Karpas-422 (cell line): ENCODE results near the gene KIAA1549. TPM values are rescaled to one million over a fixed set of nuclear protein-coding genes. Genes with fewer than 3 reads are reported as not detected.

ENCODE experiments used
- DNase-seq: peaks from one replicate; pipeline ENCODE4 v3.0.0-alpha.2; 2015
- H2AFZ ChIP-seq: fragments of 200-600 bp; sonication (generic); 2 replicates; pipeline ENCODE4 v1.6.1; 2014; ENCODE audit warnings: antibody characterized with exemption, low read length, mixed read lengths
- H3K27ac ChIP-seq: fragments of 200-600 bp; sonication (generic); 2 replicates; pipeline ENCODE4 v1.5.1; 2014; ENCODE audit warnings: mild to moderate bottlenecking, low read length, moderate library complexity
- H3K27me3 ChIP-seq: fragments of 200-600 bp; sonication (generic); 2 replicates; pipeline ENCODE4 v1.6.1; 2014; ENCODE audit warnings: low read length, mixed read lengths
- H3K36me3 ChIP-seq: fragments of 200-600 bp; sonication (generic); 2 replicates; pipeline ENCODE4 v1.6.1; 2014; ENCODE audit warnings: low read length, mixed read lengths; ENCODE audit not compliant: insufficient read depth
- H3K4me1 ChIP-seq: fragments of 200-600 bp; sonication (generic); 2 replicates; pipeline ENCODE4 v1.6.1; 2014; ENCODE audit warnings: mild to moderate bottlenecking, low read length, mixed read lengths
- H3K4me2 ChIP-seq: fragments of 200-600 bp; sonication (generic); 2 replicates; pipeline ENCODE4 v1.6.1; 2014; ENCODE audit warnings: low read length, low read depth, mild to moderate bottlenecking; ENCODE audit not compliant: poor library complexity, severe bottlenecking
- H3K4me3 ChIP-seq: fragments of 200-600 bp; sonication (generic); 2 replicates; pipeline ENCODE4 v1.5.1; 2014; ENCODE audit warnings: mild to moderate bottlenecking, antibody characterized with exemption, low read length, mixed read lengths
- H3K79me2 ChIP-seq: fragments of 200-600 bp; sonication (generic); 2 replicates; pipeline ENCODE4 v1.6.1; 2014; ENCODE audit warnings: mild to moderate bottlenecking, low read length, mixed read lengths
- H3K9ac ChIP-seq: fragments of 200-600 bp; sonication (generic); 2 replicates; pipeline ENCODE4 v1.6.0; 2014; ENCODE audit warnings: low read length
- H3K9me2 ChIP-seq: fragments of 200-600 bp; sonication (generic), shearing (Covaris generic); replicated peaks from 2 replicates; pipeline ENCODE4 v1.6.0; 2014; ENCODE audit warnings: mild to moderate bottlenecking, low read length, moderate library complexity; ENCODE audit not compliant: insufficient read depth
- H3K9me3 ChIP-seq: fragments of 300-700, 200-600 bp; sonication (generic); 2 replicates; pipeline ENCODE4 v1.6.1; 2014; ENCODE audit warnings: low read length, mixed read lengths
- H4K20me1 ChIP-seq: fragments of 200-600 bp; sonication (generic); 2 replicates; pipeline ENCODE4 v1.6.1; 2014; ENCODE audit warnings: mild to moderate bottlenecking, antibody characterized with exemption, low read length, low read depth; ENCODE audit not compliant: insufficient read depth
- total RNA-seq: library from RNA; depleted of rRNA; stranded (reverse); fragments of >200 nt; shearing (Covaris generic); gene quantifications from 2 replicates; pipeline ENCODE4 v1.2.3, GENCODE V29; 2014; ENCODE audit warnings: low replicate concordance

The KIAA1549 gene
- total RNA-seq, 1 experiment from 2014 or later: not detected

GRCh38 chr7:138929969-138930368, 51.2 kb downstream of the KIAA1549 start:
- H3K79me2 ChIP-seq: no peaks in the 10 kb centered on the region
- H3K27me3 ChIP-seq: no peaks in the 10 kb centered on the region
- H3K4me3 ChIP-seq: no peak overlapping the region
- no peak overlapping the region for H3K27ac ChIP-seq
- H3K4me1 ChIP-seq: no peaks in the 10 kb centered on the region
- H3K9me3 ChIP-seq: no peaks in the 10 kb centered on the region
- no peak overlapping the region for H3K4me2 ChIP-seq
- H4K20me1 ChIP-seq: no peaks in the 10 kb centered on the region
- no peak for DNase-seq
- H3K9ac ChIP-seq: no peak overlapping the region
- H3K36me3 ChIP-seq: no peaks in the 10 kb centered on the region
- no peaks in the 10 kb centered on the region for H3K9me2 ChIP-seq
- no peak overlapping the region for H2AFZ ChIP-seq

DNA sequence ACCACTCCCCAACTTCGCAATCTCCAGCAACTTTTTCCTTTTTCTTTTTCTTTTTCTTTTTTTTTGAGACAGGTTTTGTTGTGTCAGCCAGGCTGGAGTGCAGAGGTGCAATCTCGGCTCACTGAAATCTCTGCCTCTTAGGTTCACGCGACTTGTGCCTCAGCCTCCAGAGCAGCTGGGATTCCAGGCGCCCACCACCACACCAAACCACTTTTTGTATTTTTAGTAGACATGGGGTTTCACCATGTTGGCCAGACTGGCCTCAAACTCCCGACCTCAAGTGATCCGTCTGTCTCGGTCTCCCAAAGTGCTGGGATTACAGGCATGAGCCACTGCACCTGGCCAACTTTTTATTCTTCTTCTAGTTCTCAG, 55.0 kb downstream of the KIAA1549 start:
- no peaks in the 10 kb centered on the region for H3K9me3 ChIP-seq
- H3K4me1 ChIP-seq: no peaks in the 10 kb centered on the region
- H4K20me1 ChIP-seq: no peaks in the 10 kb centered on the region
- H3K79me2 ChIP-seq: no peaks in the 10 kb centered on the region
- H2AFZ ChIP-seq: no peak overlapping the region
- H3K9ac ChIP-seq: no peak overlapping the region
- H3K4me3 ChIP-seq: no peak overlapping the region
- H3K9me2 ChIP-seq: no peaks in the 10 kb centered on the region
- no peaks in the 10 kb centered on the region for H3K27me3 ChIP-seq
- no peak overlapping the region for H3K27ac ChIP-seq
- H3K36me3 ChIP-seq: no peaks in the 10 kb centered on the region
- H3K4me2 ChIP-seq: no peak overlapping the region
- no peak for DNase-seq

- H4K20me1 ChIP-seq: no peaks in the 10 kb centered on the region
- no peak overlapping the region for H3K4me2 ChIP-seq
- no peak overlapping the region for H2AFZ ChIP-seq
- H3K79me2 ChIP-seq: no peaks in the 10 kb centered on the region
- no peaks in the 10 kb centered on the region for H3K27me3 ChIP-seq
- no peaks in the 10 kb centered on the region for H3K9me3 ChIP-seq
- no peak overlapping the region for H3K4me3 ChIP-seq
- DNase-seq: no peak
- no peak overlapping the region for H3K9ac ChIP-seq
- no peak overlapping the region for H3K27ac ChIP-seq
- no peaks in the 10 kb centered on the region for H3K4me1 ChIP-seq
- no peaks in the 10 kb centered on the region for H3K36me3 ChIP-seq
- no peaks in the 10 kb centered on the region for H3K9me2 ChIP-seq
Measured at GRCh38 chr7:138924501-138925225, 56.5 kb downstream of the KIAA1549 start.

DNA sequence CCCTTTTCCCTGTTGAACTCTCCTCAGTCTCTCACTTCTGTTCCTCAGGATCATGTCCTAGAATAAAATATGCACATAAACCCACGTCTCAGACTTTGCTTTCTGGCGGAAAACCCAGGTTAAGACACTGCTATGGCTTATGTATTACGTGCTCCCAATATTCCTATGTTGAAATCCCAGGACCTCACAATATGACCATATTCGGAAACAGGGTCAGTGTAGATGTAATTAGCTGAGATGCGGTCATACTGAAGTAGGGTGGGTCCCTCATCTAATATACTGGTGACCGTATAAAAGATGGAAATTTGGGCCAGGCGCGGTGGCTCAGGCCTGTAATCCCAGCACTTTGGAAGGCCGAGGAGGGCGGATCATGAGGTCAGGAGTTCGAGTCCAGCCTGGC, 59.9 kb downstream of the KIAA1549 start:
- H3K4me1 ChIP-seq: no peaks in the 10 kb centered on the region

DNA sequence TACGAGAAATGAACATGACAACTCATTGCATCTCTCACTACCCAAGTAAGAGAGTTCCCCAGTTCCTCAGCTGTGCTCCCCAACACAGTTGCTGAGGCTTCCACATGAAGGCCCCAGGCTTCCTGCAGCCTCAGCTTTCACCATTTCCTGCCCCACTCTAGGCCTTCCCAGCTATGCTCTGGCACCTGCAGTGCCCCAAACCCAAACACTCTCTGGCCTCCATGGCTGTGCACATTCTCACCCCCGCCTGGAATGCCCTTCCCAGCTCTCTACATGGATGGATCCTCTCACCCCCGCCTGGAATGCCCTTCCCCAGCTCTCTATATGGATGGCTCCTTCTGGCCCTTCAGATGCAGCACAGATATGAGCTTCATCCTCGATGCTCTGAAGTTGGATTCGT, 61.3 kb downstream of the KIAA1549 start:
- no peak overlapping the region for H3K27ac ChIP-seq
- H3K79me2 ChIP-seq: no peaks in the 10 kb centered on the region
- H3K27me3 ChIP-seq: no peaks in the 10 kb centered on the region
- H3K4me2 ChIP-seq: no peak overlapping the region
- H3K9me2 ChIP-seq: no peaks in the 10 kb centered on the region
- DNase-seq: no peak
- H3K9me3 ChIP-seq: no peaks in the 10 kb centered on the region
- H3K4me1 ChIP-seq: no peaks in the 10 kb centered on the region
- no peaks in the 10 kb centered on the region for H3K36me3 ChIP-seq
- H4K20me1 ChIP-seq: no peaks in the 10 kb centered on the region
- no peak overlapping the region for H3K4me3 ChIP-seq
- no peak overlapping the region for H3K9ac ChIP-seq
- H2AFZ ChIP-seq: no peak overlapping the region

More for the DNA sequence above, 59.9 kb downstream of the KIAA1549 start:
- Histone ChIP-seq H3K9me3 (no peaks in the 10 kb centered on the region), H3K4me3 (no peak overlapping the region), H3K4me2 (no peak overlapping the region), H3K9ac (no peak overlapping the region), H3K27me3 (no peaks in the 10 kb centered on the region), H3K27ac (no peak overlapping the region), H3K79me2 (no peaks in the 10 kb centered on the region), H2AFZ (no peak overlapping the region), H3K9me2 (no peaks in the 10 kb centered on the region), H4K20me1 (no peaks in the 10 kb centered on the region), H3K36me3 (no peaks in the 10 kb centered on the region)
- DNase-seq: no peak

GRCh38 chr7:138919216-138919615, 62.0 kb downstream of the KIAA1549 start:
- no peak overlapping the region for H3K27ac ChIP-seq
- no peaks in the 10 kb centered on the region for H3K79me2 ChIP-seq
- H3K4me2 ChIP-seq: no peak overlapping the region
- no peak overlapping the region for H2AFZ ChIP-seq
- H3K9me3 ChIP-seq: no peaks in the 10 kb centered on the region
- no peaks in the 10 kb centered on the region for H4K20me1 ChIP-seq
- H3K9ac ChIP-seq: no peak overlapping the region
- H3K36me3 ChIP-seq: no peaks in the 10 kb centered on the region
- H3K27me3 ChIP-seq: no peaks in the 10 kb centered on the region
- H3K4me3 ChIP-seq: no peak overlapping the region
- H3K9me2 ChIP-seq: no peaks in the 10 kb centered on the region
- no peaks in the 10 kb centered on the region for H3K4me1 ChIP-seq
- DNase-seq: no peak

GRCh38 chr7:138918756-138919155, 62.4 kb downstream of the KIAA1549 start:
- no peak overlapping the region for H2AFZ ChIP-seq

GRCh38 chr7:138918176-138918575, 63.0 kb downstream of the KIAA1549 start:
- no peak overlapping the region for H2AFZ ChIP-seq

More at GRCh38 chr7:138918756-138919155, 62.4 kb downstream of the KIAA1549 start:
- Histone ChIP-seq H3K36me3 (no peaks in the 10 kb centered on the region), H4K20me1 (no peaks in the 10 kb centered on the region), H3K4me1 (no peaks in the 10 kb centered on the region), H3K27ac (no peak overlapping the region), H3K9ac (no peak overlapping the region), H3K9me2 (no peaks in the 10 kb centered on the region), H3K9me3 (no peaks in the 10 kb centered on the region), H3K27me3 (no peaks in the 10 kb centered on the region), H3K4me3 (no peak overlapping the region), H3K4me2 (no peak overlapping the region), H3K79me2 (no peaks in the 10 kb centered on the region)
- no peak for DNase-seq

More at GRCh38 chr7:138918176-138918575, 63.0 kb downstream of the KIAA1549 start:
- H3K9me2 ChIP-seq: no peaks in the 10 kb centered on the region
- no peaks in the 10 kb centered on the region for H3K9me3 ChIP-seq
- no peaks in the 10 kb centered on the region for H3K27me3 ChIP-seq
- H3K27ac ChIP-seq: no peak overlapping the region
- no peak for DNase-seq
- no peak overlapping the region for H3K4me2 ChIP-seq
- H3K4me1 ChIP-seq: no peaks in the 10 kb centered on the region
- no peak overlapping the region for H3K9ac ChIP-seq
- no peaks in the 10 kb centered on the region for H3K79me2 ChIP-seq
- no peak overlapping the region for H3K4me3 ChIP-seq
- no peaks in the 10 kb centered on the region for H3K36me3 ChIP-seq
- H4K20me1 ChIP-seq: no peaks in the 10 kb centered on the region
